ENCODE measurements around the gene CAPN7.

DNA sequence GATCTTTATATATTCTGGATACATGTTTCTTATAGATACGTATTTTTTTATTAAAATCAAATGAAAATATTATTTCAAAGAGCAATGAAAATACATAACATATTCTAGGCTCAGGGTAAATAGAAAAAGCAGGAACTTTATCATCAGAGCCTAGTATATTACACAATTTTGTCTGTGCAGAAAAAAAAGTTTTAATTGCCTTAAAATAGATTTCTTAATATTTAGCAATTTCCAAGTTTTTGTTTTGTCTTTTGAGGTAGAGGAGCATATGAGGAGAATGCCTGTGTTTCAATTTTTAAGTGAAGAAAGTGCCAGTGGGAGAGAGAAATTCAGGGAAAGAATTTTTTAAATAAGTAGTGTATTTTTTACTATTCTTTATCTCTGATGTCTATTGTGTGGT, 10.5 kb downstream of the CAPN7 start:
- TF ChIP-seq ZNF565 (CRISPR knock-in tag; conservative IDR thresholded peaks at IDR 0.05; ENCODE audit: low read depth): no peak
- no peak for TF ChIP-seq ZFP3 (CRISPR knock-in tag; IDR thresholded peaks at IDR 0.05)
- TF ChIP-seq TSHZ2 (CRISPR knock-in tag; IDR thresholded peaks at IDR 0.05): no peak
- TF ChIP-seq ZC3H10 (CRISPR knock-in tag; IDR thresholded peaks at IDR 0.05): no peak
- no peak for TF ChIP-seq ARNTL (CRISPR knock-in tag; IDR thresholded peaks at IDR 0.05; ENCODE audit: borderline replicate concordance, low read depth)
- TF ChIP-seq RARB (CRISPR knock-in tag; IDR thresholded peaks at IDR 0.05): no peak
- no peak for TF ChIP-seq CSRNP3 (CRISPR knock-in tag; IDR thresholded peaks at IDR 0.05)

Data from SK-N-SH treated with all-trans-retinoic acid at 6 μM for 48 hours (cell line).